ENCODE data around the gene CCM2. TPM values are rescaled to one million over a fixed set of nuclear protein-coding genes. Genes with fewer than 3 reads are reported as not detected.

CCM2 gene
- total and polyA plus RNA-seq, 8 donors: 23.0 to 50.1 (median 29.9) TPM

- no peak overlapping the region for H3K27ac ChIP-seq
- ATAC-seq: no peak
- peaks cover 0 to 7% of the 10 kb centered on the region in 2 donors for H3K4me1 ChIP-seq
- intact Hi-C loops (cut with DNase I): loop anchor here in 1 of 2 donors (10.0 kb wide), 1 partner anchor 166 kb away; no protein-coding TSS in a partner anchor
- H3K27me3 ChIP-seq: no peaks in the 10 kb centered on the region
- H3K36me3 ChIP-seq: peaks cover 0 to 99% of the 10 kb centered on the region in 2 donors
- no peak for TF ChIP-seq CTCF (IDR thresholded peaks at IDR 0.05)
- no peaks in the 10 kb centered on the region for H3K9me3 ChIP-seq
- DNase-seq: peak in 1 of 4 donors; percentile 20
- H3K4me3 ChIP-seq: no peak overlapping the region
Measured at GRCh38 chr7:44969049-44969700, 30.8 kb upstream of the CCM2 start.

GRCh38 chr7:44969701-44970522, 30.1 kb upstream of the CCM2 start:
- Histone ChIP-seq H3K4me1 (peaks cover 0 to 12% of the 10 kb centered on the region in 2 donors), H3K27me3 (no peaks in the 10 kb centered on the region), H3K9me3 (no peaks in the 10 kb centered on the region), H3K4me3 (no peak overlapping the region), H3K36me3 (peaks cover 0 to 99% of the 10 kb centered on the region in 2 donors), H3K27ac (no peak overlapping the region)
- peak in 1 of 4 donors; percentile 69 for DNase-seq
- intact Hi-C loops (cut with DNase I): loop anchor here in 1 of 2 donors (10.0 kb wide), 1 partner anchor 165 kb away; no protein-coding TSS in a partner anchor
- no peak for ATAC-seq
- TF ChIP-seq CTCF (IDR thresholded peaks at IDR 0.05): no peak

GRCh38 chr7:44970523-44971051, 29.4 kb upstream of the CCM2 start:
- DNase-seq: peak in 1 of 4 donors; percentile 72
- Histone ChIP-seq H3K27me3 (no peaks in the 10 kb centered on the region), H3K27ac (no peak overlapping the region), H3K4me1 (peaks cover 0 to 19% of the 10 kb centered on the region in 2 donors), H3K36me3 (peaks cover 0 to 99% of the 10 kb centered on the region in 2 donors), H3K4me3 (no peak overlapping the region), H3K9me3 (no peaks in the 10 kb centered on the region)
- ATAC-seq: no peak
- TF ChIP-seq CTCF (IDR thresholded peaks at IDR 0.05): no peak
- intact Hi-C loops (cut with DNase I): no loop called here

- Histone ChIP-seq H3K36me3 (peaks cover 0 to 99% of the 10 kb centered on the region in 2 donors), H3K27ac (no peak overlapping the region), H3K9me3 (no peaks in the 10 kb centered on the region), H3K4me3 (no peak overlapping the region), H3K27me3 (no peaks in the 10 kb centered on the region), H3K4me1 (peaks cover 0 to 26% of the 10 kb centered on the region in 2 donors)
- TF ChIP-seq CTCF (IDR thresholded peaks at IDR 0.05): no peak
- ATAC-seq (no peak), DNase-seq (no peak)
- intact Hi-C loops (cut with DNase I): no loop called here
Measured at GRCh38 chr7:44971188-44971901, 28.7 kb upstream of the CCM2 start.
